Endodermal cell (in vitro differentiated cells): ENCODE results near the gene SPATA31C1. TPM values are rescaled to one million over a fixed set of nuclear protein-coding genes. Genes with fewer than 3 reads are reported as not detected.
"Not testable (repeated sequence)": the region's sequence is repeated elsewhere in the genome, so short reads cannot be mapped to it uniquely, and the experiment has no call there.

Source experiments
- DNase-seq: peaks from one replicate; pipeline ENCODE4 v3.0.0-alpha.2; 2017
- H3K27ac ChIP-seq: 2 replicates; pipeline ENCODE4 v1.5.1; 2013; ENCODE audit warnings: mild to moderate bottlenecking, low read depth, low read length, moderate library complexity
- H3K27me3 ChIP-seq: 2 replicates; pipeline ENCODE4 v1.6.1; 2013; ENCODE audit warnings: mild to moderate bottlenecking, low read length, moderate library complexity; ENCODE audit not compliant: insufficient read depth, control insufficient read depth, poor library complexity, severe bottlenecking
- H3K36me3 ChIP-seq: 2 replicates; pipeline ENCODE4 v1.7.0; 2013; ENCODE audit warnings: mild to moderate bottlenecking, low read length, moderate library complexity; ENCODE audit not compliant: control insufficient read depth, insufficient read depth
- H3K4me1 ChIP-seq: one replicate; pipeline ENCODE4 v1.7.0; 2013; ENCODE audit warnings: low read length; ENCODE audit not compliant: control insufficient read depth, insufficient read depth
- H3K4me3 ChIP-seq: 2 replicates; pipeline ENCODE4 v1.5.1; 2013; ENCODE audit warnings: mild to moderate bottlenecking, low read length, moderate library complexity
- H3K9ac ChIP-seq: 2 replicates; pipeline ENCODE4 v1.6.1; 2013; ENCODE audit warnings: mild to moderate bottlenecking, low read length, moderate library complexity; ENCODE audit not compliant: poor library complexity, severe bottlenecking; ENCODE audit errors: extremely low read depth
- H3K9me3 ChIP-seq: 2 replicates; pipeline ENCODE4 v1.6.1; 2013; ENCODE audit warnings: mild to moderate bottlenecking, low read length, moderate library complexity; ENCODE audit not compliant: control insufficient read depth
- H3K27ac Mint-ChIP-seq: 2 replicates; pipeline ENCODE4 v1.8.0; 2020; ENCODE audit warnings: mixed read lengths
- H3K27me3 Mint-ChIP-seq: 2 replicates; pipeline ENCODE4 v1.8.0; 2021; ENCODE audit warnings: mild to moderate bottlenecking, mixed read lengths; ENCODE audit not compliant: insufficient read depth
- H3K36me3 Mint-ChIP-seq: 2 replicates; pipeline ENCODE4 v1.8.0; 2020; ENCODE audit warnings: low read depth, mixed read lengths
- H3K4me1 Mint-ChIP-seq: 2 replicates; pipeline ENCODE4 v1.8.0; 2020; ENCODE audit warnings: mixed read lengths
- H3K4me3 Mint-ChIP-seq: 2 replicates; pipeline ENCODE4 v1.8.0; 2020; ENCODE audit warnings: mild to moderate bottlenecking, moderate library complexity, mixed read lengths
- H3K9me3 Mint-ChIP-seq: 2 replicates; pipeline ENCODE4 v1.8.0; 2020; ENCODE audit warnings: mild to moderate bottlenecking, mixed read lengths
- WGBS, 2 experiments: methylation state at CpG; one replicate each; pipeline versions ENCODE4 v1.1.5 to v1.1.7; 2013; ENCODE audit warnings: missing lambda C conversion rate in 2 of 2, mixed read lengths in 1 of 2; ENCODE audit not compliant: insufficient coverage in 1 of 2, insufficient read length in 1 of 2; 5-methylcytosine and 5-hydroxymethylcytosine counted together
- total RNA-seq, 2 donors: library from RNA; stranded (reverse); fragmentation: NEBNext Ultra II Directional in 1 of 2; extraction: Animal tissue kit (Norgen Biotek cat#: 25700) in 1 of 2; gene quantifications; 2 replicates in 1 of 2; 3 replicates in 1 of 2; pipeline ENCODE4 v1.2.1, GENCODE V29; 2021

The SPATA31C1 gene
- total RNA-seq, 2 donors from 2014 or later, result 0.09 TPM; not detected in 1

- H3K36me3 Mint-ChIP-seq, H3K9me3 ChIP-seq, H3K27me3 Mint-ChIP-seq, H3K9ac ChIP-seq, H3K4me3 Mint-ChIP-seq, H3K27ac ChIP-seq, H3K4me1 Mint-ChIP-seq, H3K36me3 ChIP-seq, H3K9me3 Mint-ChIP-seq, H3K27ac Mint-ChIP-seq, H3K4me3 ChIP-seq, DNase-seq, H3K4me1 ChIP-seq, H3K27me3 ChIP-seq: not testable (repeated sequence)
Observed at GRCh38 chr9:87929152-87929551, 11.4 kb downstream of the SPATA31C1 start.

- H3K4me3 ChIP-seq, H3K9me3 ChIP-seq, H3K36me3 ChIP-seq, H3K9me3 Mint-ChIP-seq, H3K4me1 Mint-ChIP-seq, DNase-seq, H3K27ac ChIP-seq, H3K4me1 ChIP-seq, H3K27me3 ChIP-seq, H3K4me3 Mint-ChIP-seq, H3K27me3 Mint-ChIP-seq, H3K36me3 Mint-ChIP-seq, H3K9ac ChIP-seq, H3K27ac Mint-ChIP-seq: not testable (repeated sequence)
- 81 to 90% methylated on average over 5 to 7 of the region's 7 CpGs for WGBS, 2 experiments
Observed at GRCh38 chr9:87934444-87934843, 16.7 kb downstream of the SPATA31C1 start.

- not testable (repeated sequence) for H3K4me1 Mint-ChIP-seq, H3K4me3 ChIP-seq, H3K27me3 Mint-ChIP-seq, H3K9me3 ChIP-seq, DNase-seq, H3K36me3 Mint-ChIP-seq, H3K9ac ChIP-seq, H3K27me3 ChIP-seq, H3K9me3 Mint-ChIP-seq, H3K27ac ChIP-seq, H3K36me3 ChIP-seq, H3K27ac Mint-ChIP-seq, H3K4me1 ChIP-seq, H3K4me3 Mint-ChIP-seq
- WGBS, 2 experiments, result 91% methylated on average over 4 of the region's 12 CpGs; no CpG with 5 or more reads in 1 of the 2 experiments
Observed at GRCh38 chr9:87937352-87937751, 19.6 kb downstream of the SPATA31C1 start.

GRCh38 chr9:87937918-87938317 lies 20.2 kb downstream of the SPATA31C1 start:
- not testable (repeated sequence) for H3K4me3 ChIP-seq, H3K27ac Mint-ChIP-seq, H3K4me1 ChIP-seq, H3K27me3 Mint-ChIP-seq, H3K4me3 Mint-ChIP-seq, H3K27ac ChIP-seq, H3K9ac ChIP-seq, H3K9me3 Mint-ChIP-seq, H3K4me1 Mint-ChIP-seq, H3K27me3 ChIP-seq, DNase-seq, H3K36me3 ChIP-seq, H3K9me3 ChIP-seq, H3K36me3 Mint-ChIP-seq
- 91 to 100% methylated on average over 6 to 9 of the region's 9 CpGs for WGBS, 2 experiments

GRCh38 chr9:87938336-87938735 lies 20.6 kb downstream of the SPATA31C1 start:
- H3K9me3 ChIP-seq, H3K36me3 ChIP-seq, H3K4me3 Mint-ChIP-seq, H3K27me3 ChIP-seq, H3K4me1 ChIP-seq, H3K27ac Mint-ChIP-seq, DNase-seq, H3K36me3 Mint-ChIP-seq, H3K4me1 Mint-ChIP-seq, H3K27me3 Mint-ChIP-seq, H3K9me3 Mint-ChIP-seq, H3K27ac ChIP-seq, H3K4me3 ChIP-seq, H3K9ac ChIP-seq: not testable (repeated sequence)
- 89% methylated on average over 4 of the region's 12 CpGs; no CpG with 5 or more reads in 1 of the 2 experiments for WGBS, 2 experiments

GRCh38 chr9:87939096-87939495 lies 21.3 kb downstream of the SPATA31C1 start:
- not testable (repeated sequence) for H3K9me3 Mint-ChIP-seq, H3K27me3 Mint-ChIP-seq, H3K4me3 ChIP-seq, H3K36me3 ChIP-seq, H3K9ac ChIP-seq, H3K4me3 Mint-ChIP-seq, H3K4me1 ChIP-seq, H3K36me3 Mint-ChIP-seq, H3K27me3 ChIP-seq, H3K9me3 ChIP-seq, H3K4me1 Mint-ChIP-seq, H3K27ac Mint-ChIP-seq, DNase-seq, H3K27ac ChIP-seq
- WGBS, 2 experiments, result 92 to 97% methylated on average over 7 to 8 of the region's 8 CpGs
